HepG2 (cell line): ENCODE measurements around the gene PAGE2B. TPM values are rescaled to one million over a fixed set of nuclear protein-coding genes. Genes with fewer than 3 reads are reported as not detected.

Source experiments
- ATAC-seq: fragments of 200-7000 bp; cut with Tn5 transposase; 3 replicates; pipeline ENCODE4 v1.9.1; 2020; ENCODE audit warnings: mild to moderate bottlenecking, moderate library complexity
- BruUV-seq: library from RNA; stranded (reverse); fragments of 400-500 nt; replicated peaks from 2 replicates; lab custom pipeline; 2021; lab: Mats Ljungman, UMichigan
- CTCF ChIA-PET: fragments of 300-600 bp; formaldehyde crosslinking; extraction: SDS; loops from one replicate; lab custom pipeline; 2021; ENCODE audit warnings: low total read pairs, inconsistent platforms, low intra/inter-chr PET ratio; lab: Yijun Ruan, JAX
- POLR2A ChIA-PET: fragments of 350-600 bp; sonication (Branson Sonifier 250); formaldehyde crosslinking; loops from one replicate; lab custom pipeline; 2020; ENCODE audit warnings: antibody characterized with exemption, inconsistent platforms; lab: Yijun Ruan, JAX
- DNase-seq: peaks from one replicate; pipeline ENCODE4 v3.0.0-alpha.2; 2015; ENCODE audit warnings: low spot score
- FAIRE-seq: peaks from 3 replicates; lab custom pipeline; 2011; peaks lifted over from hg19 to GRCh38; lab: Jason Lieb, UNC
- H2AFZ ChIP-seq: one replicate; pipeline ENCODE4 v1.6.1; 2011; ENCODE audit warnings: low read length, inconsistent platforms
- H3K27ac ChIP-seq: fragments of 300-600 bp; 3 replicates; pipeline ENCODE4 v1.8.0; 2011; ENCODE audit warnings: mixed run types, mild to moderate bottlenecking, mixed read lengths, low read length, inconsistent platforms; ENCODE audit not compliant: insufficient read depth; ENCODE audit errors: extremely low read length
- H3K27me3 ChIP-seq, 2 experiments: fragments of 200-600 bp in 1 of 2; 2 replicates in 1 of 2; 3 replicates in 1 of 2; pipeline versions ENCODE4 v1.6.0 to v1.8.0; 2011; ENCODE audit warnings: low read length in 2 of 2, mild to moderate bottlenecking in 2 of 2, moderate library complexity in 2 of 2, inconsistent platforms in 1 of 2; ENCODE audit not compliant: insufficient read depth in 2 of 2, control insufficient read depth in 1 of 2
- H3K36me3 ChIP-seq, 2 experiments: fragments of 200-600 bp in 1 of 2; replicated peaks in 1 of 2; 2 replicates in 1 of 2; 3 replicates in 1 of 2; pipeline versions ENCODE4 v1.5.1 to v1.8.0; 2011; ENCODE audit warnings: low read length in 2 of 2, inconsistent platforms in 1 of 2; ENCODE audit not compliant: insufficient read depth in 2 of 2, control insufficient read depth in 1 of 2
- H3K4me1 ChIP-seq: 2 replicates; pipeline ENCODE4 v1.5.1; 2012; ENCODE audit warnings: low read length, inconsistent platforms; ENCODE audit not compliant: insufficient read depth
- H3K4me2 ChIP-seq: 2 replicates; pipeline ENCODE4 v1.6.0; 2011; ENCODE audit warnings: low read depth, low read length, inconsistent platforms
- H3K4me3 ChIP-seq, 3 experiments: fragments of 200-600 bp in 1 of 3; sonication (generic), shearing (Covaris generic) in 1 of 3; replicated peaks in 1 of 3; 2 replicates each; pipeline ENCODE4 v1.5.1; 2011 to 2016; ENCODE audit warnings: low read length in 3 of 3, inconsistent platforms in 2 of 3, low read depth in 2 of 3, mild to moderate bottlenecking in 2 of 3, control low read depth in 1 of 3, mixed read lengths in 1 of 3; ENCODE audit not compliant: insufficient read depth in 1 of 3
- H3K79me2 ChIP-seq: one replicate; pipeline ENCODE4 v1.6.1; 2011; ENCODE audit warnings: low read length, inconsistent platforms; ENCODE audit not compliant: insufficient read depth
- H3K9ac ChIP-seq: 2 replicates; pipeline ENCODE4 v1.6.0; 2011; ENCODE audit warnings: mild to moderate bottlenecking, low read depth, low read length, inconsistent platforms; ENCODE audit not compliant: insufficient read depth
- H3K9me3 ChIP-seq: 2 replicates; pipeline ENCODE4 v1.5.1; 2012; ENCODE audit warnings: mild to moderate bottlenecking, low read length
- H4K20me1 ChIP-seq: 2 replicates; pipeline ENCODE4 v1.6.0; 2011; ENCODE audit warnings: inconsistent platforms, mild to moderate bottlenecking, low read length, moderate library complexity; ENCODE audit not compliant: insufficient read depth
- GTF2F1 ChIP-seq: fragments of 150-350 bp; IDR thresholded peaks from 2 replicates; pipeline ENCODE4 v1.6.1; 2014; ENCODE audit warnings: low read length
- HNRNPLL ChIP-seq: fragments of 200-400 bp; formaldehyde crosslinking; IDR thresholded peaks from 2 replicates; pipeline ENCODE4 v1.6.1; 2017; ENCODE audit warnings: mild to moderate bottlenecking, low read depth, low read length; ENCODE audit not compliant: poor library complexity, severe bottlenecking
- IRF2 ChIP-seq: IDR thresholded peaks from 2 replicates; pipeline ENCODE4 v1.6.1; 2018; ENCODE audit warnings: missing genetic modification reagents, missing compliant biosample characterization
- KLF13 ChIP-seq: sonication (generic); formaldehyde crosslinking; IDR thresholded peaks from 2 replicates; pipeline ENCODE4 v1.4.0; 2020; ENCODE audit warnings: mild to moderate bottlenecking, missing genetic modification reagents
- MED8 ChIP-seq: sonication (generic); formaldehyde crosslinking; IDR thresholded peaks from 2 replicates; pipeline ENCODE4 v1.8.1; 2023; ENCODE audit warnings: mild to moderate bottlenecking, missing genetic modification reagents; ENCODE audit not compliant: insufficient replicate concordance
- MIXL1 ChIP-seq: IDR thresholded peaks from 2 replicates; pipeline ENCODE4 v1.6.1; 2016
- ZNF260 ChIP-seq: sonication (generic); formaldehyde crosslinking; IDR thresholded peaks from 2 replicates; pipeline ENCODE4 v1.4.0; 2020; ENCODE audit warnings: missing genetic modification reagents, low read depth, mild to moderate bottlenecking, borderline replicate concordance
- ZNF556 ChIP-seq: sonication (generic); formaldehyde crosslinking; IDR thresholded peaks from 2 replicates; pipeline ENCODE4 v1.4.0; 2020; ENCODE audit warnings: mild to moderate bottlenecking, missing genetic modification reagents, borderline replicate concordance
- WGBS: methylation state at CpG from one replicate; pipeline ENCODE4 v1.1.6; 2017; ENCODE audit warnings: low lambda C conversion rate; 5-methylcytosine and 5-hydroxymethylcytosine counted together
- in situ Hi-C: cut with HindIII; loops from 2 replicates; pipeline ENCODE4 v1.10.0; 2017; ENCODE audit warnings: low pct_unique_long_range_greater_than_20kb; ENCODE audit not compliant: extremely low pct_ligation_motif_present
- intact Hi-C: fragments of 100-400 bp; cut with micrococcal nuclease; formaldehyde crosslinking; loops from one replicate; pipeline ENCODE4 v1.10.0; 2022; ENCODE audit not compliant: unreplicated experiment
- polyA plus RNA-seq, 8 experiments: library from polyadenylated mRNA; depleted of rRNA in 3 of 8; stranded (reverse) in 7 of 8; unstranded in 1 of 8; fragments of >200 nt; fragmentation: Illumina TruSeq in 4 of 8; extraction: Trizol in 4 of 8; gene quantifications; 2 replicates each; pipeline versions ENCODE4 v1.2.1 to v1.2.3, GENCODE V29; 2011 to 2016; ENCODE audit warnings: low read depth in 4 of 8, missing spikeins in 1 of 8, mixed read lengths in 1 of 8; ENCODE audit not compliant: insufficient read depth in 1 of 8
- total RNA-seq, 5 experiments: library from RNA; depleted of rRNA; stranded (reverse); fragments of >200 nt; fragmentation: Illumina TruSeq; extraction: Trizol; gene quantifications; 2 replicates each; pipeline ENCODE4 v1.2.3, GENCODE V29; 2016; ENCODE audit warnings: low read depth in 1 of 5
- TF ChIP-seq, protein P1 (sequence below): sonication (generic); formaldehyde crosslinking; IDR thresholded peaks from 2 replicates; pipeline ENCODE4 v1.5.0; 2020; ENCODE audit warnings: missing genetic modification reagents
- TF ChIP-seq, protein P2 (sequence below): sonication (generic); formaldehyde crosslinking; IDR thresholded peaks from 2 replicates; pipeline ENCODE4 v1.5.0; 2020; ENCODE audit warnings: mild to moderate bottlenecking, missing genetic modification reagents, borderline replicate concordance
- TF ChIP-seq, protein P3 (sequence below): sonication (generic); formaldehyde crosslinking; IDR thresholded peaks from 2 replicates; pipeline ENCODE4 v1.8.0; 2022; ENCODE audit warnings: missing genetic modification reagents, mild to moderate bottlenecking, moderate library complexity, borderline replicate concordance
- TF ChIP-seq, protein P4 (sequence below): fragments of 450-650 bp; IDR thresholded peaks from 2 replicates; pipeline ENCODE4 v1.6.1; 2017

PAGE2B gene
- total and polyA plus RNA-seq, 2 of the 13 experiments (the other 11 are each of a cell fraction or from before 2014, with no cell fraction given) = 0.57 TPM; not detected in 1

DNA sequence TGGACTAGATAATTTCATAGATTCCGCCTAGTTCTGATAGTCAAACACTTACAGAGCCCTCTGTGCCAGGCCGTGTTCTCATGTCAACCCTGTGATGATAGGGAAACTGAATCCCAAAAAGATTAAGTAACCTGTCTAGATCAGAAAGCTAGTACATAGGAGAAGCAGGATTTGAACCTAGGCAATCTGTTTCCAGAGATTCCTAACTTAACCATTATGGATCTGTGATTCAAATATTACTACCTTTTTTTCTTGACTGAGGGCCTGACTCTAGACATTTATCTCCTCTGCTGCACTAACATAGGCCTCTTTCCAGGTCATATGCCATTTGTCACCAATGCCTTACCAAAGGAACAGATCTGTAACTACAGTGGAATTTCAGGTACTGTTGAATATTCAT is 45.5 kb upstream of the PAGE2B start:
- H3K4me1 ChIP-seq = peaks cover 11% of the 10 kb centered on the region; the same call in 1 of the 2 replicates
- H4K20me1 ChIP-seq = no peaks in the 10 kb centered on the region
- ATAC-seq (no peak), FAIRE-seq (no peak), DNase-seq (no peak)
- intact Hi-C loops (no loop called here), in situ Hi-C loops (no loop called here)
- no peak overlapping the region for H3K9ac ChIP-seq
- no CpG with 5 or more reads among the region's 2 CpGs for WGBS
- no TSS peak for BruUV-seq
- POLR2A ChIA-PET = interaction anchor here (0.6 kb wide), 1 partner anchor 394 kb away, joined by 3 read pairs; no protein-coding TSS in a partner anchor
- no peaks in the 10 kb centered on the region for H3K9me3 ChIP-seq
- H3K36me3 ChIP-seq = no peaks in the 10 kb centered on the region
- no peak overlapping the region for H2AFZ ChIP-seq
- no peaks in the 10 kb centered on the region for H3K27me3 ChIP-seq
- CTCF ChIA-PET = no interaction called here
- H3K4me2 ChIP-seq = no peak overlapping the region
- H3K27ac ChIP-seq = no peak overlapping the region
- H3K79me2 ChIP-seq = no peaks in the 10 kb centered on the region
- no peak overlapping the region for H3K4me3 ChIP-seq
- TF ChIP-seq HNRNPLL = no peak
- TF ChIP-seq IRF2 (CRISPR knock-in tag) = no peak
- TF ChIP-seq GTF2F1 = no peak
- no peak for TF ChIP-seq ZNF556
- TF ChIP-seq, protein P1, sequence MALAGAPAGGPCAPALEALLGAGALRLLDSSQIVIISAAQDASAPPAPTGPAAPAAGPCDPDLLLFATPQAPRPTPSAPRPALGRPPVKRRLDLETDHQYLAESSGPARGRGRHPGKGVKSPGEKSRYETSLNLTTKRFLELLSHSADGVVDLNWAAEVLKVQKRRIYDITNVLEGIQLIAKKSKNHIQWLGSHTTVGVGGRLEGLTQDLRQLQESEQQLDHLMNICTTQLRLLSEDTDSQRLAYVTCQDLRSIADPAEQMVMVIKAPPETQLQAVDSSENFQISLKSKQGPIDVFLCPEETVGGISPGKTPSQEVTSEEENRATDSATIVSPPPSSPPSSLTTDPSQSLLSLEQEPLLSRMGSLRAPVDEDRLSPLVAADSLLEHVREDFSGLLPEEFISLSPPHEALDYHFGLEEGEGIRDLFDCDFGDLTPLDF (CRISPR knock-in tag) = no peak
- no peak for TF ChIP-seq KLF13
- TF ChIP-seq MIXL1 = no peak
- TF ChIP-seq MED8 = no peak
- no peak for TF ChIP-seq ZNF260 (CRISPR knock-in tag)
- TF ChIP-seq, protein P2, sequence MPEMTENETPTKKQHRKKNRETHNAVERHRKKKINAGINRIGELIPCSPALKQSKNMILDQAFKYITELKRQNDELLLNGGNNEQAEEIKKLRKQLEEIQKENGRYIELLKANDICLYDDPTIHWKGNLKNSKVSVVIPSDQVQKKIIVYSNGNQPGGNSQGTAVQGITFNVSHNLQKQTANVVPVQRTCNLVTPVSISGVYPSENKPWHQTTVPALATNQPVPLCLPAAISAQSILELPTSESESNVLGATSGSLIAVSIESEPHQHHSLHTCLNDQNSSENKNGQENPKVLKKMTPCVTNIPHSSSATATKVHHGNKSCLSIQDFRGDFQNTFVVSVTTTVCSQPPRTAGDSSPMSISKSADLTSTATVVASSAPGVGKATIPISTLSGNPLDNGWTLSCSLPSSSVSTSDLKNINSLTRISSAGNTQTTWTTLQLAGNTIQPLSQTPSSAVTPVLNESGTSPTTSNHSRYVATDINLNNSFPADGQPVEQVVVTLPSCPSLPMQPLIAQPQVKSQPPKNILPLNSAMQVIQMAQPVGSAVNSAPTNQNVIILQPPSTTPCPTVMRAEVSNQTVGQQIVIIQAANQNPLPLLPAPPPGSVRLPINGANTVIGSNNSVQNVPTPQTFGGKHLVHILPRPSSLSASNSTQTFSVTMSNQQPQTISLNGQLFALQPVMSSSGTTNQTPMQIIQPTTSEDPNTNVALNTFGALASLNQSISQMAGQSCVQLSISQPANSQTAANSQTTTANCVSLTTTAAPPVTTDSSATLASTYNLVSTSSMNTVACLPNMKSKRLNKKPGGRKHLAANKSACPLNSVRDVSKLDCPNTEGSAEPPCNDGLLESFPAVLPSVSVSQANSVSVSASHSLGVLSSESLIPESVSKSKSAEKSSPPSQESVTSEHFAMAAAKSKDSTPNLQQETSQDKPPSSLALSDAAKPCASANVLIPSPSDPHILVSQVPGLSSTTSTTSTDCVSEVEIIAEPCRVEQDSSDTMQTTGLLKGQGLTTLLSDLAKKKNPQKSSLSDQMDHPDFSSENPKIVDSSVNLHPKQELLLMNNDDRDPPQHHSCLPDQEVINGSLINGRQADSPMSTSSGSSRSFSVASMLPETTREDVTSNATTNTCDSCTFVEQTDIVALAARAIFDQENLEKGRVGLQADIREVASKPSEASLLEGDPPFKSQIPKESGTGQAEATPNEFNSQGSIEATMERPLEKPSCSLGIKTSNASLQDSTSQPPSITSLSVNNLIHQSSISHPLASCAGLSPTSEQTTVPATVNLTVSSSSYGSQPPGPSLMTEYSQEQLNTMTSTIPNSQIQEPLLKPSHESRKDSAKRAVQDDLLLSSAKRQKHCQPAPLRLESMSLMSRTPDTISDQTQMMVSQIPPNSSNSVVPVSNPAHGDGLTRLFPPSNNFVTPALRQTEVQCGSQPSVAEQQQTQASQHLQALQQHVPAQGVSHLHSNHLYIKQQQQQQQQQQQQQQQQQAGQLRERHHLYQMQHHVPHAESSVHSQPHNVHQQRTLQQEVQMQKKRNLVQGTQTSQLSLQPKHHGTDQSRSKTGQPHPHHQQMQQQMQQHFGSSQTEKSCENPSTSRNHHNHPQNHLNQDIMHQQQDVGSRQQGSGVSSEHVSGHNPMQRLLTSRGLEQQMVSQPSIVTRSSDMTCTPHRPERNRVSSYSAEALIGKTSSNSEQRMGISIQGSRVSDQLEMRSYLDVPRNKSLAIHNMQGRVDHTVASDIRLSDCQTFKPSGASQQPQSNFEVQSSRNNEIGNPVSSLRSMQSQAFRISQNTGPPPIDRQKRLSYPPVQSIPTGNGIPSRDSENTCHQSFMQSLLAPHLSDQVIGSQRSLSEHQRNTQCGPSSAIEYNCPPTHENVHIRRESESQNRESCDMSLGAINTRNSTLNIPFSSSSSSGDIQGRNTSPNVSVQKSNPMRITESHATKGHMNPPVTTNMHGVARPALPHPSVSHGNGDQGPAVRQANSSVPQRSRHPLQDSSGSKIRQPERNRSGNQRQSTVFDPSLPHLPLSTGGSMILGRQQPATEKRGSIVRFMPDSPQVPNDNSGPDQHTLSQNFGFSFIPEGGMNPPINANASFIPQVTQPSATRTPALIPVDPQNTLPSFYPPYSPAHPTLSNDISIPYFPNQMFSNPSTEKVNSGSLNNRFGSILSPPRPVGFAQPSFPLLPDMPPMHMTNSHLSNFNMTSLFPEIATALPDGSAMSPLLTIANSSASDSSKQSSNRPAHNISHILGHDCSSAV = no peak
- TF ChIP-seq, protein P3, sequence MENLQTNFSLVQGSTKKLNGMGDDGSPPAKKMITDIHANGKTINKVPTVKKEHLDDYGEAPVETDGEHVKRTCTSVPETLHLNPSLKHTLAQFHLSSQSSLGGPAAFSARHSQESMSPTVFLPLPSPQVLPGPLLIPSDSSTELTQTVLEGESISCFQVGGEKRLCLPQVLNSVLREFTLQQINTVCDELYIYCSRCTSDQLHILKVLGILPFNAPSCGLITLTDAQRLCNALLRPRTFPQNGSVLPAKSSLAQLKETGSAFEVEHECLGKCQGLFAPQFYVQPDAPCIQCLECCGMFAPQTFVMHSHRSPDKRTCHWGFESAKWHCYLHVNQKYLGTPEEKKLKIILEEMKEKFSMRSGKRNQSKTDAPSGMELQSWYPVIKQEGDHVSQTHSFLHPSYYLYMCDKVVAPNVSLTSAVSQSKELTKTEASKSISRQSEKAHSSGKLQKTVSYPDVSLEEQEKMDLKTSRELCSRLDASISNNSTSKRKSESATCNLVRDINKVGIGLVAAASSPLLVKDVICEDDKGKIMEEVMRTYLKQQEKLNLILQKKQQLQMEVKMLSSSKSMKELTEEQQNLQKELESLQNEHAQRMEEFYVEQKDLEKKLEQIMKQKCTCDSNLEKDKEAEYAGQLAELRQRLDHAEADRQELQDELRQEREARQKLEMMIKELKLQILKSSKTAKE (CRISPR knock-in tag) = no peak
- TF ChIP-seq, protein P4, sequence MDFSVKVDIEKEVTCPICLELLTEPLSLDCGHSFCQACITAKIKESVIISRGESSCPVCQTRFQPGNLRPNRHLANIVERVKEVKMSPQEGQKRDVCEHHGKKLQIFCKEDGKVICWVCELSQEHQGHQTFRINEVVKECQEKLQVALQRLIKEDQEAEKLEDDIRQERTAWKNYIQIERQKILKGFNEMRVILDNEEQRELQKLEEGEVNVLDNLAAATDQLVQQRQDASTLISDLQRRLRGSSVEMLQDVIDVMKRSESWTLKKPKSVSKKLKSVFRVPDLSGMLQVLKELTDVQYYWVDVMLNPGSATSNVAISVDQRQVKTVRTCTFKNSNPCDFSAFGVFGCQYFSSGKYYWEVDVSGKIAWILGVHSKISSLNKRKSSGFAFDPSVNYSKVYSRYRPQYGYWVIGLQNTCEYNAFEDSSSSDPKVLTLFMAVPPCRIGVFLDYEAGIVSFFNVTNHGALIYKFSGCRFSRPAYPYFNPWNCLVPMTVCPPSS = no peak
